Thyroid gland (tissue), 4 donors: Measurements from ENCODE around the gene OGG1.

Source experiments
- POLR2A ChIP-seq, 2 donors: fragments of 450-650 bp; IDR thresholded peaks; one replicate each; pipeline ENCODE4 v1.6.1; 2017; ENCODE audit warnings: antibody characterized with exemption in 2 of 2, mild to moderate bottlenecking in 2 of 2, moderate library complexity in 1 of 2
- TF ChIP-seq, protein P1 (sequence below), 6 experiments: fragments of 200-600 bp in 3 of 6; fragments of 450-650 bp in 3 of 6; sonication (generic) in 3 of 6; IDR thresholded peaks; one replicate each; pipeline ENCODE4 v1.5.1; 2016 to 2019; ENCODE audit warnings: antibody characterized with exemption in 6 of 6, mild to moderate bottlenecking in 2 of 6, inconsistent platforms in 1 of 6, moderate library complexity in 1 of 6

DNA sequence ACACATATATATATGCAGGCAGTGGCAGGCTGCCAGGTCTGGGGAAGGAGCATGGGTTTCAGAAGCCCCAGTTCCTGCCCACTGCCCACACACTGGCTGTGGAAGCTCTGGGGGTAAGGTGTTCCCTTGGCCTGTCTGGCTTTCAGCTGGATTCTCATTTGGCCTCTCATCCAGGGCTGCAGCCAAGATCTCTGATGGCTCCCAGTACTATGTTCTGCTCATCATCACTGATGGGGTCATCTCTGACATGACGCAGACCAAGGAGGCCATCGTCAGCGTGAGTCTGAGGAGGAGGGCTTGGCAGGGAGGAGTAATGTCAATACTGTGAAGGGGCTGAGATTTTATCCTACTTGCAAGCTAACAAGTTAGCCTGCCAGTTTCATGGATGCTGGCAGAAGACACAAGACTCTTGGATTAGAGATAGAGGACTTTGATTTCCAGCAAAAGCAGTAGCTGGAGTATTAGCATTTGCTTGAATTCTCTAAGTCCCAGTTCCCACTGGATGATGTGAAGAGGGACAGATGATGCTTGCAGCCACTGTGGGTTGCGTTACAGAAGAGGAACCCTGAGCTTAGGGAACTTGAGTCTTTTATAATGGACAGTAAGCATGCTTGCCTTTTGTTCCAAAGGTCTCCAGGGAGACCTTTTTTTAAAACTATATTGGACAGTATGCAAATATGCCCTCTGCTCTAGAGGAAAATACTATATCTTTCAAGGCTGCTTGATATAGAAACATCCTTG is 23.8 kb upstream of the OGG1 start:
- TF ChIP-seq, protein P1, sequence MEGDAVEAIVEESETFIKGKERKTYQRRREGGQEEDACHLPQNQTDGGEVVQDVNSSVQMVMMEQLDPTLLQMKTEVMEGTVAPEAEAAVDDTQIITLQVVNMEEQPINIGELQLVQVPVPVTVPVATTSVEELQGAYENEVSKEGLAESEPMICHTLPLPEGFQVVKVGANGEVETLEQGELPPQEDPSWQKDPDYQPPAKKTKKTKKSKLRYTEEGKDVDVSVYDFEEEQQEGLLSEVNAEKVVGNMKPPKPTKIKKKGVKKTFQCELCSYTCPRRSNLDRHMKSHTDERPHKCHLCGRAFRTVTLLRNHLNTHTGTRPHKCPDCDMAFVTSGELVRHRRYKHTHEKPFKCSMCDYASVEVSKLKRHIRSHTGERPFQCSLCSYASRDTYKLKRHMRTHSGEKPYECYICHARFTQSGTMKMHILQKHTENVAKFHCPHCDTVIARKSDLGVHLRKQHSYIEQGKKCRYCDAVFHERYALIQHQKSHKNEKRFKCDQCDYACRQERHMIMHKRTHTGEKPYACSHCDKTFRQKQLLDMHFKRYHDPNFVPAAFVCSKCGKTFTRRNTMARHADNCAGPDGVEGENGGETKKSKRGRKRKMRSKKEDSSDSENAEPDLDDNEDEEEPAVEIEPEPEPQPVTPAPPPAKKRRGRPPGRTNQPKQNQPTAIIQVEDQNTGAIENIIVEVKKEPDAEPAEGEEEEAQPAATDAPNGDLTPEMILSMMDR (IDR thresholded peaks at IDR 0.05): no peak
- TF ChIP-seq POLR2A (IDR thresholded peaks at IDR 0.05): no peak
